SIG-M5 treated with dmso at 0.1 percent for 504 hours (cell line): ENCODE data around the gene CENPP.

Experiments used
- DNase-seq: peaks from one replicate; lab custom pipeline; 2025; ENCODE audit not compliant: unreplicated experiment; lab: John Stamatoyannopoulos, UW

CENPP gene

GRCh38 chr9:92325269-92325990, at the start of gene CENPP, which contains the start of gene NOL8:
Gene CENPP, plus strand, starts transcription at chr9:92325953.
Gene NOL8, minus strand, starts transcription at chr9:92325350. Its CDS starts 1,189 bp downstream, at chr9:92324161.
- DNase-seq: peak; percentile 91

- no peak for DNase-seq
Observed at GRCh38 chr9:92276331-92277032, 49.3 kb upstream of the CENPP start.

GRCh38 chr9:92278110-92278509, 47.6 kb upstream of the CENPP start:
- no peak for DNase-seq

- no peak for DNase-seq
Observed at GRCh38 chr9:92279302-92279701, 46.5 kb upstream of the CENPP start.

- no peak for DNase-seq
Observed at GRCh38 chr9:92289708-92290390, 35.9 kb upstream of the CENPP start.

GRCh38 chr9:92290785-92291429, 34.8 kb upstream of the CENPP start:
- DNase-seq: no peak

- no peak for DNase-seq
Observed at GRCh38 chr9:92291577-92291976, 34.2 kb upstream of the CENPP start.

GRCh38 chr9:92292338-92293074, 33.2 kb upstream of the CENPP start:
- peak; percentile 4 for DNase-seq

GRCh38 chr9:92293075-92293354, 32.7 kb upstream of the CENPP start:
- no peak for DNase-seq

- peak; percentile 93 for DNase-seq
Observed at GRCh38 chr9:92293452-92294296, 32.1 kb upstream of the CENPP start, which contains the start of gene IARS1. Gene IARS1, minus strand, starts transcription at chr9:92293697. Its CDS starts 4,278 bp downstream, at chr9:92289419.

GRCh38 chr9:92294297-92294676, 31.5 kb upstream of the CENPP start:
- DNase-seq: peak; percentile 22

- DNase-seq: no peak
Observed at GRCh38 chr9:92295240-92295790, 30.4 kb upstream of the CENPP start.

- no peak for DNase-seq
Observed at GRCh38 chr9:92295827-92296258, 29.9 kb upstream of the CENPP start.

- no peak for DNase-seq
Observed at GRCh38 chr9:92297611-92298010, 28.1 kb upstream of the CENPP start.

- DNase-seq: no peak
Observed at GRCh38 chr9:92298036-92298435, 27.7 kb upstream of the CENPP start.

- DNase-seq: no peak
Observed at GRCh38 chr9:92299116-92299515, 26.6 kb upstream of the CENPP start.

GRCh38 chr9:92300936-92301335, 24.8 kb upstream of the CENPP start:
- no peak for DNase-seq

GRCh38 chr9:92308893-92309292, 16.9 kb upstream of the CENPP start:
- DNase-seq: no peak

GRCh38 chr9:92310562-92310961, 15.2 kb upstream of the CENPP start:
- DNase-seq: no peak
